Upper lobe of right lung (tissue), 1 donor: ENCODE results near the gene PRSS56. TPM values are rescaled to one million over a fixed set of nuclear protein-coding genes. Genes with fewer than 3 reads are reported as not detected.
A peak's percentile ranks its signal among the peaks of the same experiment; 100 is the strongest.

ENCODE experiments used
- ATAC-seq: fragments of 200-7000 bp; cut with Tn5 transposase; one replicate; pipeline ENCODE4 v1.9.1; 2020; ENCODE audit warnings: mild to moderate bottlenecking, moderate library complexity
- DNase-seq: peaks from one replicate; pipeline ENCODE4 v3.0.0-alpha.2; 2020
- H3K27ac ChIP-seq: fragments of 200-600 bp; one replicate; pipeline ENCODE4 v1.8.0; 2022
- H3K27me3 ChIP-seq: fragments of 200-600 bp; one replicate; pipeline ENCODE4 v1.8.0; 2022; ENCODE audit warnings: mild to moderate bottlenecking
- H3K36me3 ChIP-seq: fragments of 200-600 bp; one replicate; pipeline ENCODE4 v1.8.0; 2022
- H3K4me1 ChIP-seq: fragments of 200-600 bp; one replicate; pipeline ENCODE4 v1.8.0; 2022
- H3K4me3 ChIP-seq: fragments of 200-600 bp; one replicate; pipeline ENCODE4 v1.8.0; 2022; ENCODE audit warnings: mild to moderate bottlenecking
- H3K9me3 ChIP-seq: fragments of 200-600 bp; one replicate; pipeline ENCODE4 v1.8.0; 2022
- intact Hi-C: fragments of 100-400 bp; cut with DNase I; formaldehyde crosslinking; loops from one replicate; pipeline ENCODE4 v1.11.0; 2022
- total RNA-seq: library from RNA; stranded (reverse); fragmentation: NEBNext Ultra II Directional; extraction: Animal tissue kit (Norgen Biotek cat#: 25700); gene quantifications from one replicate; pipeline ENCODE4 v1.2.1, GENCODE V29; 2021
- TF ChIP-seq, protein P1 (sequence below): fragments of 200-600 bp; IDR thresholded peaks from one replicate; pipeline ENCODE4 v1.8.0; 2022; ENCODE audit warnings: antibody characterized with exemption
- donor health status: DM: no; HTN: yes; CAD: no; lungs with severe emphysema.

The PRSS56 gene
- total RNA-seq, 1 donor from 2014 or later = not detected

DNA sequence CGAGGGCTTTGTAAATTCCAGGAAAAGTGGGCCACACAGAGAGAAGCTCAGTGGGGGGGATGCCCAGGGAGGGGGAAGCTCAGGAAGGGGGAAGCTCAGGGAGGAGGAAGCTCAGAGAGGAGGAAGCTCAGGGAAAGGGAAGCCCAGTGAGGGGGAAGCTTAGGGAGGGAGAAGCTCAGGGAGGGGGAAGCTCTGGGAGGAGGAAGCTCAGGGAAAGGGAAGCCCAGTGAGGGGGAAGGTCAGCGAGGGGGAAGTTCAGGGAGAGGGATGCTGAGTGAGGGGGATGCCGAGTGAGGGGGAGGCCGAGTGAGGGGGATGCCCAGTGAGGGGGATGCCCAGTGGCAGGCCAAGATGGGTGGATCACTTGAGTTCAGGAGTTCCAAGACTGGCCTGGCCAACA lies 18.5 kb downstream of the PRSS56 start:
- peak; percentile 72 for ATAC-seq

DNA sequence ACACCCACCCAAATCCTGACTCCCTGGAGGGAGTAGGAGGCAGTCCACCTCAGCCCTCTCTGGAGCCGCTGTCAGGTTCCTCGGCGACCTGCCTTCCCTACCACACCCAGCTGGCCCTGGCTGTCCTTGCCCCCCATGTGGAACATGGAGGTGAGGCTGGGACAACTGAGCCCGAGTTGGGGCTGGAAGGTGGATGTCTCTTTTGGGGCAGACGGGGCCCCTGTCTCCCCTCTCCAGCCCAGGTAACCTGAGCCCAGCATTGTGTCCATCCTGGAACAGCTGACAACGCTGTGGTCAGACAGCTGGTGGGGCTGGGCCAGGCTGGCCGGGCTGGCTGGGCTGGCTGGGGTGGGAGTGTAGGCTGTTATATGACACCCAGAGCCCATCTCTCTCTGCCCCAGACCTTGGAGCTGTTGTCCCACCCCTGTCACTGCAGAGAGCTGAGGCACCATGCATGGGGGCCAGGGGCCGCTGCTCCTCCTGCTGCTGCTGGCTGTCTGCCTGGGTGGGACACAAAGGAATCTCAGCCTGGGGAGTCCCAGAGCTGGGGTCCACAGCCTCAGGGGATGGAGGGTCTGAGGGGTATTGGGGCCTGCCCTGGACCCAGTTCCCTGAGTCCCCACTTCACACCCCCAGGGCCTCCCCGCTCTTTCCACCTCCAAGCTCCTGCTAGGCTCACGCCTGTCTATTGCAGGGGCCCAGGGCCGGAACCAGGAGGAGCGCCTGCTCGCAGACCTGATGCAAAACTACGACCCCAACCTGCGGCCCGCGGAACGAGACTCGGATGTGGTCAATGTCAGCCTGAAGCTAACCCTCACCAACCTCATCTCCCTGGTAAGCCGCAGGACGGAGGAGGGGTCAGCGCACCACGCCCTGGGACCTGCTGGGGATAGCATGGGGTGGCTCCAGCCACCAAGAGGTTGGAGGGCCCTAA lies 19.4 kb downstream of the PRSS56 start, which contains the start of gene CHRNG:
Gene CHRNG (plus strand): TSS at position 395 of the 934 bp plus-strand sequence. CDS start 56 bp downstream, at position 451.
- H3K4me3 ChIP-seq = no peak within 1 kb of the TSS
- ATAC-seq (no peak), DNase-seq (peak; percentile 59)
- no peaks in the 10 kb centered on the region for H3K9me3 ChIP-seq
- H3K27ac ChIP-seq = no peak within 1 kb of the TSS
- H3K36me3 ChIP-seq = no peaks in the 10 kb centered on the region
- intact Hi-C loops = no loop called here
- H3K4me1 ChIP-seq = no peaks in the 10 kb centered on the region
- peaks cover 5% of the 10 kb centered on the region for H3K27me3 ChIP-seq
- TF ChIP-seq, protein P1, sequence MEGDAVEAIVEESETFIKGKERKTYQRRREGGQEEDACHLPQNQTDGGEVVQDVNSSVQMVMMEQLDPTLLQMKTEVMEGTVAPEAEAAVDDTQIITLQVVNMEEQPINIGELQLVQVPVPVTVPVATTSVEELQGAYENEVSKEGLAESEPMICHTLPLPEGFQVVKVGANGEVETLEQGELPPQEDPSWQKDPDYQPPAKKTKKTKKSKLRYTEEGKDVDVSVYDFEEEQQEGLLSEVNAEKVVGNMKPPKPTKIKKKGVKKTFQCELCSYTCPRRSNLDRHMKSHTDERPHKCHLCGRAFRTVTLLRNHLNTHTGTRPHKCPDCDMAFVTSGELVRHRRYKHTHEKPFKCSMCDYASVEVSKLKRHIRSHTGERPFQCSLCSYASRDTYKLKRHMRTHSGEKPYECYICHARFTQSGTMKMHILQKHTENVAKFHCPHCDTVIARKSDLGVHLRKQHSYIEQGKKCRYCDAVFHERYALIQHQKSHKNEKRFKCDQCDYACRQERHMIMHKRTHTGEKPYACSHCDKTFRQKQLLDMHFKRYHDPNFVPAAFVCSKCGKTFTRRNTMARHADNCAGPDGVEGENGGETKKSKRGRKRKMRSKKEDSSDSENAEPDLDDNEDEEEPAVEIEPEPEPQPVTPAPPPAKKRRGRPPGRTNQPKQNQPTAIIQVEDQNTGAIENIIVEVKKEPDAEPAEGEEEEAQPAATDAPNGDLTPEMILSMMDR = no peak

More for the DNA sequence above, 18.5 kb downstream of the PRSS56 start:
- intact Hi-C loops = no loop called here
- Histone ChIP-seq H3K9me3 (no peaks in the 10 kb centered on the region), H3K27ac (no peak overlapping the region), H3K4me3 (no peak overlapping the region), H3K27me3 (peaks cover 5% of the 10 kb centered on the region), H3K36me3 (no peaks in the 10 kb centered on the region), H3K4me1 (no peaks in the 10 kb centered on the region)
- DNase-seq = peak; percentile 60
- TF ChIP-seq, protein P1 = no peak

DNA sequence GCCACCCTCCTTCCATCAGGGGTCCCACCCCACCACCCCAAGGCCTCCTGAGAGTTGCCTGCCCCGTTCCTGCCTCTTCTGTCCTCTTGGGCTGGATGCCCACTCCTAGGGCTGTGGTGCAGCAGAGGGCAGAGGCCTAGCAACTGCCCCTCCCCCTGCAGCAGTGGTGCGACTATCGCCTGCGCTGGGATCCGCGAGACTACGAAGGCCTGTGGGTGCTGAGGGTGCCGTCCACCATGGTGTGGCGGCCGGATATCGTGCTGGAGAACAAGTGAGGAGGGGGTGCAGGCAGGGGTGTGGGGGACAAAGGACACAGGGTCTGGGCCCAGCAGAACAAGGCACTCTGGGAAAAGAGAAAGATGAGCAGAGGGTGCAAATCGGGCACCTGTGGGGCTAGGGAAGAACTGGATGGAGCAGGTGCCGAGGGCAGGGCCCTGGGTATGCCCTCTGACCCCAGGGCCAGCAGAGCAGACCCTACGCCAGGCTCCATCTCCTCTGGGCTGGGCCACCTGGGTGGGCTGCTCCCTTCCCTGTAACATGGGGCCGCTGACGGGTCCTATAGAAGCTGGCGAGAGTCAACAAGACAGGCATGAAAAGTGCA lies 20.4 kb downstream of the PRSS56 start:
- Histone ChIP-seq H3K4me3 (no peak overlapping the region), H3K27me3 (peaks cover 5% of the 10 kb centered on the region), H3K36me3 (no peaks in the 10 kb centered on the region), H3K4me1 (no peaks in the 10 kb centered on the region), H3K9me3 (no peaks in the 10 kb centered on the region), H3K27ac (no peak overlapping the region)
- intact Hi-C loops = no loop called here
- no peak for ATAC-seq
- TF ChIP-seq, protein P1 = no peak
- DNase-seq = peak; percentile 49

DNA sequence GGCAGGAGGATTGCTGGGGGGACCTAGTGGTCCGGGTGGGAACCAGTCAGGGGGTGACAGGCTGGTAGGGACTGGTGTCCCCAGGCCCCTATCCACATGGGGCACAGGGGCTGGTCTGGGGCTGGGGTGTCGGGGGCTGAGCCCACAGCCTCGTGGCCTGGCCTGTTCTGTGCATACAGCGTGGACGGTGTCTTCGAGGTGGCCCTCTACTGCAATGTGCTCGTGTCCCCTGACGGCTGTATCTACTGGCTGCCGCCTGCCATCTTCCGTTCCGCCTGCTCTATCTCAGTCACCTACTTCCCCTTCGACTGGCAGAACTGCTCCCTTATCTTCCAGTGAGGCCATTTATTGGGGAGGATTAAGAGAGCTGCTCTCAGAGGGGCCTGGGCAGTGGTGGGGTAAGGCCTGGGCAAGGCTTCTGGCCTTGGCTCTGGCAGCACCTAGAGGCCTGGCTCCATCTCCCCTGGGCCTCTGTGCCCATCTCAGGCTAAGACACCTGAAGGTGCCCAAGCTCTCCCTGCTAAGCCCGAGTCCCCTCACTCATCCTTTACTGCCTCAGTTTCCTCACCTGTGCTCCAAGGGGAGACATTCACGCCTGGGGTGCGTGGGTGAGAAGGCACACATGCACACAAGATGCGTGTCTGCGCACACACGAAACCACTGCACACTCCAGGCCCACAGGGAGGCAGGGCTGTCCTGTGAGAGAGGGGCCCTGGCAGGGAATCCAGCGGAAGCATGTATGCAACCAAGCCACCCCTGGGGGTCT lies 21.2 kb downstream of the PRSS56 start:
- Histone ChIP-seq H3K27ac (no peak overlapping the region), H3K27me3 (peaks cover under 1% of the 10 kb centered on the region), H3K36me3 (no peaks in the 10 kb centered on the region), H3K9me3 (no peaks in the 10 kb centered on the region), H3K4me3 (no peak overlapping the region), H3K4me1 (peaks cover 4% of the 10 kb centered on the region)
- ATAC-seq (peak; percentile 2), DNase-seq (peak; percentile 52)
- intact Hi-C loops = no loop called here
- TF ChIP-seq, protein P1 = no peak

DNA sequence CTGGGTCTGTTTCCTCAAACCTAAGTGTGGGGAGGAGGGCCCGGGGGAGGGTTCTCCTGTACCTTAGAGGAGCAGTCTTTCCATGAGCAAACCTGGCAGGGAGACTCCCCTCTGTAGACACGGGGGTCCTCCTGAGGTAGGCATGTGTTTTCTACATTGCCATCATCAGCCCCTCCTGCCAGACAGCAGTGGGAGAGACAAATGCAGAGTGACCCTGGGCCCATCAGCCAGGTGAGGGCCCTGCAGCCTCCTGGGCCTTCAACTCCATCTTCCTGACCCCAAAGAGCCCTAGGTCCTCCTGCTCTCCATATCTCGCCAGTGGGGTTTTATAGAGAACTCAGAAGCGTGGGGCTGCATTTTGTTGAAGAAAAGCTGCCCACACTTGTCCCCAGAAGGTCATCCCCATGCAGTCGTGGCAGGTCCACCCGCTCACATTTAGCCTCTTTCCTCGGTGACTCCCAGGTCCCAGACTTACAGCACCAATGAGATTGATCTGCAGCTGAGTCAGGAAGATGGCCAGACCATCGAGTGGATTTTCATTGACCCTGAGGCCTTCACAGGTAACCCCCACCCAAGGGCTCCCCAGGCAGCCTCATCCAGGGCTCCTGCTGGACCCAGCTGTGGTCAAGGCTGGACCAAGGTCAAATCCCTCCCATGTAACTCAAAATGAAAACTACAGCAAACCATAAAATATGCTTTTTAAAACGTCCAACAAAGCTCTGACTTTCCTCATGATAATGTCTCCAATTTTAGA lies 21.9 kb downstream of the PRSS56 start:
- H3K27me3 ChIP-seq = no peaks in the 10 kb centered on the region
- H3K27ac ChIP-seq = no peak overlapping the region
- TF ChIP-seq, protein P1 = no peak
- DNase-seq = peak; percentile 33
- H3K36me3 ChIP-seq = no peaks in the 10 kb centered on the region
- no peaks in the 10 kb centered on the region for H3K9me3 ChIP-seq
- no peak for ATAC-seq
- peaks cover 6% of the 10 kb centered on the region for H3K4me1 ChIP-seq
- H3K4me3 ChIP-seq = no peak overlapping the region
- intact Hi-C loops = no loop called here
